Upper lobe of right lung (tissue), 1 donor: Measurements from ENCODE around the gene FOSL2. TPM values are rescaled to one million over a fixed set of nuclear protein-coding genes. Genes with fewer than 3 reads are reported as not detected.

Experiments used
- ATAC-seq: fragments of 200-7000 bp; cut with Tn5 transposase; one replicate; pipeline ENCODE4 v1.9.1; 2020; ENCODE audit warnings: mild to moderate bottlenecking, moderate library complexity
- DNase-seq: peaks from one replicate; pipeline ENCODE4 v3.0.0-alpha.2; 2020
- H3K27ac ChIP-seq: fragments of 200-600 bp; one replicate; pipeline ENCODE4 v1.8.0; 2022
- H3K27me3 ChIP-seq: fragments of 200-600 bp; one replicate; pipeline ENCODE4 v1.8.0; 2022; ENCODE audit warnings: mild to moderate bottlenecking
- H3K36me3 ChIP-seq: fragments of 200-600 bp; one replicate; pipeline ENCODE4 v1.8.0; 2022
- H3K4me1 ChIP-seq: fragments of 200-600 bp; one replicate; pipeline ENCODE4 v1.8.0; 2022
- H3K4me3 ChIP-seq: fragments of 200-600 bp; one replicate; pipeline ENCODE4 v1.8.0; 2022; ENCODE audit warnings: mild to moderate bottlenecking
- H3K9me3 ChIP-seq: fragments of 200-600 bp; one replicate; pipeline ENCODE4 v1.8.0; 2022
- CTCF ChIP-seq: fragments of 200-600 bp; IDR thresholded peaks from one replicate; pipeline ENCODE4 v1.8.0; 2022; ENCODE audit warnings: antibody characterized with exemption
- intact Hi-C: fragments of 100-400 bp; cut with DNase I; formaldehyde crosslinking; loops from one replicate; pipeline ENCODE4 v1.11.0; 2022
- total RNA-seq: library from RNA; stranded (reverse); fragmentation: NEBNext Ultra II Directional; extraction: Animal tissue kit (Norgen Biotek cat#: 25700); gene quantifications from one replicate; pipeline ENCODE4 v1.2.1, GENCODE V29; 2021
- donor health status: DM: no; HTN: yes; CAD: no; lungs with severe emphysema.

Gene FOSL2
- total RNA-seq, 1 donor from 2014 or later, result 123 TPM

GRCh38 chr2:28362991-28363521 lies 29.6 kb upstream of the FOSL2 start:
- Histone ChIP-seq H3K27ac (no peak overlapping the region), H3K27me3 (no peaks in the 10 kb centered on the region), H3K9me3 (no peaks in the 10 kb centered on the region), H3K4me1 (peaks cover 41% of the 10 kb centered on the region), H3K4me3 (no peak overlapping the region), H3K36me3 (no peaks in the 10 kb centered on the region)
- DNase-seq (no peak), ATAC-seq (no peak)
- TF ChIP-seq CTCF, result no peak
- intact Hi-C loops, result no loop called here

- ATAC-seq (no peak), DNase-seq (no peak)
- no peak for TF ChIP-seq CTCF
- H3K36me3 ChIP-seq, result no peaks in the 10 kb centered on the region
- H3K4me3 ChIP-seq, result no peak overlapping the region
- H3K27ac ChIP-seq, result no peak overlapping the region
- no peaks in the 10 kb centered on the region for H3K27me3 ChIP-seq
- intact Hi-C loops, result no loop called here
- H3K9me3 ChIP-seq, result no peaks in the 10 kb centered on the region
- peaks cover 39% of the 10 kb centered on the region for H3K4me1 ChIP-seq
Measured at GRCh38 chr2:28363686-28364280, 28.9 kb upstream of the FOSL2 start.

DNA sequence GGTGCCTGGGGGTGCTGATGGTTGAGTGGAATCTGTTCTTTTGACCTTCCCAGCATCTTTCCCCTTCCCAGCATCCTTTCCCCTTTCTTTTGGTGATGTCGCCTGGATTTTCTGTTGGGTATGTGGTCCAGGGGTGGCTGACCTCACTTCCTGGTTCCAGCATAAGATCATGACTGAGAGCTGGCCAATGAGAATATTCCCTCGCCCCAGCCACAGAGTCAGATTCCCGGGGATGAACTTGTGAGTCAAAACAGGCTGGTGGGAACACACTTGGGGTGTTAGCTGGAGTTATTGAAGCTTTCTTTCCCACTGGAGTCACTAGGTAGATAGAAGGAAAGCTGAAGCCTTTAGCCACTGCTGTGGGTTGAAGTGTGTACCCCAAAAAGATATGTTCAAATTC lies 28.0 kb upstream of the FOSL2 start:
- intact Hi-C loops, result no loop called here
- no peak for DNase-seq
- Histone ChIP-seq H3K4me1 (peaks cover 31% of the 10 kb centered on the region), H3K36me3 (no peaks in the 10 kb centered on the region), H3K27ac (no peak overlapping the region), H3K4me3 (no peak overlapping the region), H3K27me3 (no peaks in the 10 kb centered on the region), H3K9me3 (no peaks in the 10 kb centered on the region)
- no peak for TF ChIP-seq CTCF
- ATAC-seq, result no peak

GRCh38 chr2:28365158-28365557 lies 27.5 kb upstream of the FOSL2 start:
- no peaks in the 10 kb centered on the region for H3K9me3 ChIP-seq
- H3K4me3 ChIP-seq, result no peak overlapping the region
- H3K4me1 ChIP-seq, result peaks cover 25% of the 10 kb centered on the region
- no peaks in the 10 kb centered on the region for H3K36me3 ChIP-seq
- no peak for ATAC-seq
- intact Hi-C loops, result no loop called here
- H3K27ac ChIP-seq, result no peak overlapping the region
- no peak for TF ChIP-seq CTCF
- DNase-seq, result no peak
- H3K27me3 ChIP-seq, result no peaks in the 10 kb centered on the region

DNA sequence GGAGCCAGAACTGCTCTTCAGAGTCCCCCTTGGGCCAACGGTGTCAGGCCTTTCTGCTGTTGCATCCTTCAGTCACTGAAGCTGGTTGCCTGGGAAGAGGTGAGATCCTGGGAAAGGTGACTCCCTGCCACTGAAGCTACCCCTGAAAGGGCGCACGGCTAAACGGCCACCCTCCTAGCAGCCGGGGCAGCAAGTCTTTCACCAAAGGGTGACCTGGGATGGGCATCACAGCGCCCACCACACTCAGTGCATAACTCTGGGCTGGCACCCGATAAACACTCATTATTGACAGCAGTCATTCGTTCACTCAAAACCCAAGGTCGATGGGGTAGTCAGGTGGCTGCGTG lies 26.5 kb upstream of the FOSL2 start:
- no peak for ATAC-seq
- Histone ChIP-seq H3K36me3 (no peaks in the 10 kb centered on the region), H3K4me3 (no peak overlapping the region), H3K27ac (no peak overlapping the region), H3K27me3 (no peaks in the 10 kb centered on the region), H3K9me3 (no peaks in the 10 kb centered on the region), H3K4me1 (peaks cover 20% of the 10 kb centered on the region)
- intact Hi-C loops, result no loop called here
- TF ChIP-seq CTCF, result no peak
- no peak for DNase-seq
